ENCODE data around the gene GHRL.
A peak's percentile ranks its signal among the peaks of the same experiment; 100 is the strongest.

Gene GHRL

GRCh38 chr3:10328460-10329071 lies 35.8 kb upstream of the GHRL start:
- no peaks in the 10 kb centered on the region for H3F3A ChIP-seq (ENCODE audit: insufficient read depth)
- no peaks in the 10 kb centered on the region for H3K79me2 ChIP-seq (ENCODE audit: insufficient read depth, low read length)
- no peaks in the 10 kb centered on the region for H3K27me3 ChIP-seq (ENCODE audit: low read length)
- TF ChIP-seq EZH2phosphoT487 (conservative IDR thresholded peaks at IDR 0.05; ENCODE audit: low read length), result no peak
- no peak overlapping the region for H3K4me2 ChIP-seq (ENCODE audit: low read depth, low read length, poor library complexity, severe bottlenecking)
- no peaks in the 10 kb centered on the region for H3K9me2 ChIP-seq (replicated peaks; ENCODE audit: insufficient read depth, low read length)
- H3K9ac ChIP-seq (ENCODE audit: low read length), result no peak overlapping the region
- no peaks in the 10 kb centered on the region for H4K20me1 ChIP-seq (ENCODE audit: low read depth, low read length)
- no peak overlapping the region for H3K4me3 ChIP-seq (ENCODE audit: insufficient read depth, low read length, poor library complexity, severe bottlenecking)
- no peak overlapping the region for H2AFZ ChIP-seq (ENCODE audit: low read depth, low read length, severe bottlenecking)
- no peak overlapping the region for H3K27ac ChIP-seq (ENCODE audit: low read depth, low read length)
- H3K36me3 ChIP-seq (ENCODE audit: low read length), result no peaks in the 10 kb centered on the region
- no peaks in the 10 kb centered on the region for H3K9me3 ChIP-seq (ENCODE audit: insufficient read depth, low read length)

GRCh38 chr3:10327592-10327991 lies 34.8 kb upstream of the GHRL start:
- Histone ChIP-seq H3K4me2 (ENCODE audit: low read depth, low read length, poor library complexity, severe bottlenecking) (no peak overlapping the region), H3K9me2 (replicated peaks; ENCODE audit: insufficient read depth, low read length) (no peaks in the 10 kb centered on the region), H2AFZ (ENCODE audit: low read depth, low read length, severe bottlenecking) (no peak overlapping the region), H3K27ac (ENCODE audit: low read depth, low read length) (no peak overlapping the region), H3K36me3 (ENCODE audit: low read length) (no peaks in the 10 kb centered on the region), H3K9ac (ENCODE audit: low read length) (no peak overlapping the region), H3K79me2 (ENCODE audit: insufficient read depth, low read length) (no peaks in the 10 kb centered on the region), H3K27me3 (ENCODE audit: low read length) (no peaks in the 10 kb centered on the region), H4K20me1 (ENCODE audit: low read depth, low read length) (no peaks in the 10 kb centered on the region), H3F3A (ENCODE audit: insufficient read depth) (no peaks in the 10 kb centered on the region), H3K9me3 (ENCODE audit: insufficient read depth, low read length) (no peaks in the 10 kb centered on the region), H3K4me3 (ENCODE audit: insufficient read depth, low read length, poor library complexity, severe bottlenecking) (no peak overlapping the region)
- TF ChIP-seq EZH2phosphoT487 (conservative IDR thresholded peaks at IDR 0.05; ENCODE audit: low read length), result no peak
- no peak for TF ChIP-seq CTCF (IDR thresholded peaks at IDR 0.05; ENCODE audit: insufficient read depth, low read length, poor library complexity, severe bottlenecking)

GRCh38 chr3:10322352-10322710 lies 29.6 kb upstream of the GHRL start:
- Histone ChIP-seq H3K36me3 (ENCODE audit: low read length) (no peaks in the 10 kb centered on the region), H2AFZ (ENCODE audit: low read depth, low read length, severe bottlenecking) (no peak overlapping the region), H3K79me2 (ENCODE audit: insufficient read depth, low read length) (peaks cover 20% of the 10 kb centered on the region), H3K9ac (ENCODE audit: low read length) (no peak overlapping the region), H3K4me2 (ENCODE audit: low read depth, low read length, poor library complexity, severe bottlenecking) (no peak overlapping the region), H3K27ac (ENCODE audit: low read depth, low read length) (no peak overlapping the region), H3F3A (ENCODE audit: insufficient read depth) (no peaks in the 10 kb centered on the region), H3K9me3 (ENCODE audit: insufficient read depth, low read length) (no peaks in the 10 kb centered on the region), H3K4me3 (ENCODE audit: insufficient read depth, low read length, poor library complexity, severe bottlenecking) (no peak overlapping the region), H3K9me2 (replicated peaks; ENCODE audit: insufficient read depth, low read length) (no peaks in the 10 kb centered on the region), H3K27me3 (ENCODE audit: low read length) (no peaks in the 10 kb centered on the region), H4K20me1 (ENCODE audit: low read depth, low read length) (no peaks in the 10 kb centered on the region)
- TF ChIP-seq CTCF (IDR thresholded peaks at IDR 0.05; ENCODE audit: insufficient read depth, low read length, poor library complexity, severe bottlenecking) (peak; percentile 45), EZH2phosphoT487 (conservative IDR thresholded peaks at IDR 0.05; ENCODE audit: low read length) (no peak)

GRCh38 chr3:10321630-10322351 lies 29.0 kb upstream of the GHRL start:
- Histone ChIP-seq H3K27ac (ENCODE audit: low read depth, low read length) (no peak overlapping the region), H3K4me3 (ENCODE audit: insufficient read depth, low read length, poor library complexity, severe bottlenecking) (no peak overlapping the region)

More at GRCh38 chr3:10321630-10322351, 29.0 kb upstream of the GHRL start:
- no peak overlapping the region for H3K9ac ChIP-seq (ENCODE audit: low read length)
- H2AFZ ChIP-seq (ENCODE audit: low read depth, low read length, severe bottlenecking), result peak overlapping the region; percentile 52
- no peaks in the 10 kb centered on the region for H3K9me3 ChIP-seq (ENCODE audit: insufficient read depth, low read length)
- H3K4me2 ChIP-seq (ENCODE audit: low read depth, low read length, poor library complexity, severe bottlenecking), result no peak overlapping the region
- H3F3A ChIP-seq (ENCODE audit: insufficient read depth), result no peaks in the 10 kb centered on the region
- no peaks in the 10 kb centered on the region for H4K20me1 ChIP-seq (ENCODE audit: low read depth, low read length)
- H3K9me2 ChIP-seq (replicated peaks; ENCODE audit: insufficient read depth, low read length), result no peaks in the 10 kb centered on the region
- peaks cover 20% of the 10 kb centered on the region for H3K79me2 ChIP-seq (ENCODE audit: insufficient read depth, low read length)
- H3K27me3 ChIP-seq (ENCODE audit: low read length), result no peaks in the 10 kb centered on the region
- no peaks in the 10 kb centered on the region for H3K36me3 ChIP-seq (ENCODE audit: low read length)
- TF ChIP-seq EZH2phosphoT487 (conservative IDR thresholded peaks at IDR 0.05; ENCODE audit: low read length) (no peak), CTCF (IDR thresholded peaks at IDR 0.05; ENCODE audit: insufficient read depth, low read length, poor library complexity, severe bottlenecking) (no peak)
